HepG2 (cell line): Measurements from ENCODE around the gene ZNF627. TPM values are rescaled to one million over a fixed set of nuclear protein-coding genes. Genes with fewer than 3 reads are reported as not detected.

Experiments
- CEBPB ChIP-seq: IDR thresholded peaks from 2 replicates; pipeline ENCODE4 v1.6.1; 2011; ENCODE audit warnings: low read depth, low read length, improper control_type of control experiment, borderline replicate concordance
- E2F1 ChIP-seq: sonication (generic); formaldehyde crosslinking; IDR thresholded peaks from 2 replicates; pipeline ENCODE4 v1.5.0; 2020; ENCODE audit warnings: missing genetic modification reagents
- GPBP1L1 ChIP-seq: sonication (generic); formaldehyde crosslinking; IDR thresholded peaks from 2 replicates; pipeline ENCODE4 v1.5.0; 2020; ENCODE audit warnings: mild to moderate bottlenecking, missing genetic modification reagents
- KDM5B ChIP-seq: sonication (generic); formaldehyde crosslinking; IDR thresholded peaks from 2 replicates; pipeline ENCODE4 v1.4.0; 2020; ENCODE audit warnings: missing genetic modification reagents, mild to moderate bottlenecking, borderline replicate concordance
- POGK ChIP-seq: sonication (generic); formaldehyde crosslinking; conservative IDR thresholded peaks from 2 replicates; pipeline ENCODE4 v1.8.0; 2022; ENCODE audit warnings: mild to moderate bottlenecking, moderate library complexity, missing genetic modification reagents
- RCOR2 ChIP-seq: IDR thresholded peaks from 2 replicates; pipeline ENCODE4 v1.6.1; 2016; ENCODE audit warnings: missing biosample characterization, missing genetic modification reagents
- REXO4 ChIP-seq: sonication (generic); formaldehyde crosslinking; IDR thresholded peaks from 2 replicates; pipeline ENCODE4 v1.8.0; 2022; ENCODE audit warnings: missing genetic modification reagents, mild to moderate bottlenecking, borderline replicate concordance
- TBX2 ChIP-seq: sonication (generic); formaldehyde crosslinking; IDR thresholded peaks from 2 replicates; pipeline ENCODE4 v1.5.0; 2020; ENCODE audit warnings: missing genetic modification reagents, mild to moderate bottlenecking, borderline replicate concordance
- ZC3H4 ChIP-seq: sonication (generic); formaldehyde crosslinking; IDR thresholded peaks from 2 replicates; pipeline ENCODE4 v1.4.0; 2020; ENCODE audit warnings: missing genetic modification reagents, borderline replicate concordance
- ZFYVE20 ChIP-seq: sonication (generic); formaldehyde crosslinking; IDR thresholded peaks from 2 replicates; pipeline ENCODE4 v1.8.0; 2023; ENCODE audit warnings: low read depth, mild to moderate bottlenecking, moderate library complexity, missing genetic modification reagents, borderline replicate concordance
- ZKSCAN1 ChIP-seq: fragments of 150-350 bp; IDR thresholded peaks from 2 replicates; pipeline ENCODE4 v1.6.1; 2014; ENCODE audit warnings: low read length
- ZMYM2 ChIP-seq: sonication (generic); formaldehyde crosslinking; IDR thresholded peaks from 2 replicates; pipeline ENCODE4 v1.8.0; 2022; ENCODE audit warnings: mild to moderate bottlenecking, missing genetic modification reagents
- ZNF282 ChIP-seq: fragments of 450-650 bp; IDR thresholded peaks from 2 replicates; pipeline ENCODE4 v1.6.1; 2018; ENCODE audit not compliant: partially characterized antibody
- ZNF703 ChIP-seq: sonication (generic); formaldehyde crosslinking; IDR thresholded peaks from 2 replicates; pipeline ENCODE4 v1.5.1; 2020; ENCODE audit warnings: missing genetic modification reagents, mild to moderate bottlenecking, moderate library complexity, borderline replicate concordance
- ZNF773 ChIP-seq: sonication (generic); formaldehyde crosslinking; IDR thresholded peaks from 2 replicates; pipeline ENCODE4 v1.4.0; 2020; ENCODE audit warnings: missing genetic modification reagents, borderline replicate concordance
- polyA plus RNA-seq, 8 experiments: library from polyadenylated mRNA; depleted of rRNA in 3 of 8; stranded (reverse) in 7 of 8; unstranded in 1 of 8; fragments of >200 nt; fragmentation: Illumina TruSeq in 4 of 8; extraction: Trizol in 4 of 8; gene quantifications; 2 replicates each; pipeline versions ENCODE4 v1.2.1 to v1.2.3, GENCODE V29; 2011 to 2016; ENCODE audit warnings: low read depth in 4 of 8, missing spikeins in 1 of 8, mixed read lengths in 1 of 8; ENCODE audit not compliant: insufficient read depth in 1 of 8
- total RNA-seq, 5 experiments: library from RNA; depleted of rRNA; stranded (reverse); fragments of >200 nt; fragmentation: Illumina TruSeq; extraction: Trizol; gene quantifications; 2 replicates each; pipeline ENCODE4 v1.2.3, GENCODE V29; 2016; ENCODE audit warnings: low read depth in 1 of 5
- TF ChIP-seq, protein P1 (sequence below): sonication (generic); formaldehyde crosslinking; IDR thresholded peaks from 2 replicates; pipeline ENCODE4 v1.9.0; 2021; ENCODE audit warnings: mild to moderate bottlenecking, missing genetic modification reagents
- TF ChIP-seq, protein P2 (sequence below): sonication (generic); formaldehyde crosslinking; IDR thresholded peaks from 2 replicates; pipeline ENCODE4 v1.4.0; 2020; ENCODE audit warnings: missing genetic modification reagents

The ZNF627 gene
- total and polyA plus RNA-seq, 2 of the 13 experiments (the other 11 are each of a cell fraction or from before 2014, with no cell fraction given): 4.2 to 12.7 TPM

GRCh38 chr19:11547929-11548700, 49.2 kb upstream of the ZNF627 start (continued):
- TF ChIP-seq TBX2: no peak
- TF ChIP-seq ZKSCAN1: no peak
- no peak for TF ChIP-seq ZNF703
- TF ChIP-seq RCOR2 (CRISPR knock-in tag): no peak
- TF ChIP-seq, protein P1, sequence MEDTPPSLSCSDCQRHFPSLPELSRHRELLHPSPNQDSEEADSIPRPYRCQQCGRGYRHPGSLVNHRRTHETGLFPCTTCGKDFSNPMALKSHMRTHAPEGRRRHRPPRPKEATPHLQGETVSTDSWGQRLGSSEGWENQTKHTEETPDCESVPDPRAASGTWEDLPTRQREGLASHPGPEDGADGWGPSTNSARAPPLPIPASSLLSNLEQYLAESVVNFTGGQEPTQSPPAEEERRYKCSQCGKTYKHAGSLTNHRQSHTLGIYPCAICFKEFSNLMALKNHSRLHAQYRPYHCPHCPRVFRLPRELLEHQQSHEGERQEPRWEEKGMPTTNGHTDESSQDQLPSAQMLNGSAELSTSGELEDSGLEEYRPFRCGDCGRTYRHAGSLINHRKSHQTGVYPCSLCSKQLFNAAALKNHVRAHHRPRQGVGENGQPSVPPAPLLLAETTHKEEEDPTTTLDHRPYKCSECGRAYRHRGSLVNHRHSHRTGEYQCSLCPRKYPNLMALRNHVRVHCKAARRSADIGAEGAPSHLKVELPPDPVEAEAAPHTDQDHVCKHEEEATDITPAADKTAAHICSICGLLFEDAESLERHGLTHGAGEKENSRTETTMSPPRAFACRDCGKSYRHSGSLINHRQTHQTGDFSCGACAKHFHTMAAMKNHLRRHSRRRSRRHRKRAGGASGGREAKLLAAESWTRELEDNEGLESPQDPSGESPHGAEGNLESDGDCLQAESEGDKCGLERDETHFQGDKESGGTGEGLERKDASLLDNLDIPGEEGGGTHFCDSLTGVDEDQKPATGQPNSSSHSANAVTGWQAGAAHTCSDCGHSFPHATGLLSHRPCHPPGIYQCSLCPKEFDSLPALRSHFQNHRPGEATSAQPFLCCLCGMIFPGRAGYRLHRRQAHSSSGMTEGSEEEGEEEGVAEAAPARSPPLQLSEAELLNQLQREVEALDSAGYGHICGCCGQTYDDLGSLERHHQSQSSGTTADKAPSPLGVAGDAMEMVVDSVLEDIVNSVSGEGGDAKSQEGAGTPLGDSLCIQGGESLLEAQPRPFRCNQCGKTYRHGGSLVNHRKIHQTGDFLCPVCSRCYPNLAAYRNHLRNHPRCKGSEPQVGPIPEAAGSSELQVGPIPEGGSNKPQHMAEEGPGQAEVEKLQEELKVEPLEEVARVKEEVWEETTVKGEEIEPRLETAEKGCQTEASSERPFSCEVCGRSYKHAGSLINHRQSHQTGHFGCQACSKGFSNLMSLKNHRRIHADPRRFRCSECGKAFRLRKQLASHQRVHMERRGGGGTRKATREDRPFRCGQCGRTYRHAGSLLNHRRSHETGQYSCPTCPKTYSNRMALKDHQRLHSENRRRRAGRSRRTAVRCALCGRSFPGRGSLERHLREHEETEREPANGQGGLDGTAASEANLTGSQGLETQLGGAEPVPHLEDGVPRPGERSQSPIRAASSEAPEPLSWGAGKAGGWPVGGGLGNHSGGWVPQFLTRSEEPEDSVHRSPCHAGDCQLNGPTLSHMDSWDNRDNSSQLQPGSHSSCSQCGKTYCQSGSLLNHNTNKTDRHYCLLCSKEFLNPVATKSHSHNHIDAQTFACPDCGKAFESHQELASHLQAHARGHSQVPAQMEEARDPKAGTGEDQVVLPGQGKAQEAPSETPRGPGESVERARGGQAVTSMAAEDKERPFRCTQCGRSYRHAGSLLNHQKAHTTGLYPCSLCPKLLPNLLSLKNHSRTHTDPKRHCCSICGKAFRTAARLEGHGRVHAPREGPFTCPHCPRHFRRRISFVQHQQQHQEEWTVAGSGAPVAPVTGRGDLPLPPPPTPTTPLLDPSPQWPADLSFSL (CRISPR knock-in tag): no peak
- TF ChIP-seq ZMYM2: 0 out of 2 replicates have a peak, but pooled peaks have one; percentile 45
- TF ChIP-seq POGK (CRISPR knock-in tag): no peak
- TF ChIP-seq ZFYVE20 (CRISPR knock-in tag): no peak
- no peak for TF ChIP-seq ZNF773 (CRISPR knock-in tag)
- no peak for TF ChIP-seq REXO4 (CRISPR knock-in tag)
- TF ChIP-seq CEBPB: peak; percentile 71
- TF ChIP-seq GPBP1L1 (CRISPR knock-in tag): no peak
- no peak for TF ChIP-seq ZNF282
- 0 out of 2 replicates have a peak, but pooled peaks have one; percentile 38 for TF ChIP-seq KDM5B (CRISPR knock-in tag)
- TF ChIP-seq, protein P2, sequence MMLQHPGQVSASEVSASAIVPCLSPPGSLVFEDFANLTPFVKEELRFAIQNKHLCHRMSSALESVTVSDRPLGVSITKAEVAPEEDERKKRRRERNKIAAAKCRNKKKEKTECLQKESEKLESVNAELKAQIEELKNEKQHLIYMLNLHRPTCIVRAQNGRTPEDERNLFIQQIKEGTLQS (CRISPR knock-in tag): peak; percentile 51; the same call in 1 of the 2 replicates
- TF ChIP-seq E2F1 (CRISPR knock-in tag): no peak
- TF ChIP-seq ZC3H4 (CRISPR knock-in tag): no peak
